SK-N-SH (cell line): Measurements from ENCODE around the gene IRX5. TPM values are rescaled to one million over a fixed set of nuclear protein-coding genes. Genes with fewer than 3 reads are reported as not detected.
A peak's percentile ranks its signal among the peaks of the same experiment; 100 is the strongest.

Experiments
- CTCF ChIA-PET: fragments of 300-600, 350-600 bp; formaldehyde crosslinking; extraction: SDS; loops from one replicate; lab custom pipeline; 2021; lab: Yijun Ruan, JAX
- POLR2A ChIA-PET: fragments of 350-600 bp; sonication (Branson Sonifier 250); formaldehyde crosslinking; extraction: SDS; loops from one replicate; lab custom pipeline; 2020; ENCODE audit warnings: antibody characterized with exemption, inconsistent platforms; lab: Yijun Ruan, JAX
- DNase-seq: peaks from one replicate; pipeline ENCODE4 v3.0.0; 2012
- H2AFZ ChIP-seq: fragments of 200-600 bp; sonication (generic); 2 replicates; pipeline ENCODE4 v1.8.1; 2016; ENCODE audit warnings: antibody characterized with exemption, mild to moderate bottlenecking, low read depth
- H3F3A ChIP-seq: fragments of 200-600 bp; sonication (generic); replicated peaks from 2 replicates; pipeline ENCODE3; 2016; ENCODE audit warnings: antibody characterized with exemption, mild to moderate bottlenecking; ENCODE audit not compliant: insufficient read depth
- H3K27ac ChIP-seq, 2 experiments: fragments of 200-500 bp in 1 of 2; fragments of 200-600 bp in 1 of 2; sonication (Bioruptor generic) in 1 of 2; sonication (generic), shearing (Covaris generic) in 1 of 2; 2 replicates each; pipeline versions ENCODE4 v1.5.1 to v1.6.1; 2014 to 2016; ENCODE audit warnings: low read depth in 2 of 2, inconsistent platforms in 1 of 2, low read length in 1 of 2, mild to moderate bottlenecking in 1 of 2, mixed read lengths in 1 of 2
- H3K27me3 ChIP-seq: fragments of 200-600 bp; sonication (generic), shearing (Covaris generic); 2 replicates; pipeline ENCODE4 v1.6.1; 2016; ENCODE audit warnings: mixed run types; ENCODE audit not compliant: insufficient read depth
- H3K36me3 ChIP-seq, 2 experiments: fragments of 200-500 bp in 1 of 2; fragments of 200-600 bp in 1 of 2; sonication (Bioruptor generic) in 1 of 2; sonication (generic) in 1 of 2; replicated peaks in 1 of 2; 2 replicates each; pipeline versions ENCODE3 to v1.5.1; 2014 to 2016; ENCODE audit warnings: low read length in 1 of 2, mild to moderate bottlenecking in 1 of 2; ENCODE audit not compliant: insufficient read depth in 2 of 2, control insufficient read depth in 1 of 2
- H3K4me1 ChIP-seq, 2 experiments: fragments of 200-500 bp in 1 of 2; fragments of 200-600 bp in 1 of 2; sonication (Bioruptor generic) in 1 of 2; sonication (generic), shearing (Covaris generic) in 1 of 2; 2 replicates each; pipeline versions ENCODE4 v1.5.1 to v1.6.1; 2014 to 2016; ENCODE audit warnings: low read depth in 1 of 2, low read length in 1 of 2, mixed run types in 1 of 2; ENCODE audit not compliant: insufficient read depth in 2 of 2, control insufficient read depth in 1 of 2
- H3K4me2 ChIP-seq: fragments of 200-600 bp; sonication (generic), shearing (Covaris generic); 2 replicates; pipeline ENCODE4 v1.6.1; 2017; ENCODE audit warnings: mixed run types
- H3K4me3 ChIP-seq, 2 experiments: fragments of 200-500 bp in 1 of 2; fragments of 200-600 bp in 1 of 2; sonication (Bioruptor generic) in 1 of 2; sonication (generic), shearing (Covaris generic) in 1 of 2; 2 replicates each; pipeline versions ENCODE4 v1.5.1 to v1.8.1; 2014 to 2016; ENCODE audit warnings: low read depth in 2 of 2, inconsistent platforms in 1 of 2, low read length in 1 of 2, mild to moderate bottlenecking in 1 of 2, mixed read lengths in 1 of 2, moderate library complexity in 1 of 2
- H3K79me2 ChIP-seq: fragments of 200-600 bp; sonication (generic); 2 replicates; pipeline ENCODE4 v1.8.1; 2017; ENCODE audit warnings: mild to moderate bottlenecking; ENCODE audit not compliant: insufficient read depth
- H3K9ac ChIP-seq: fragments of 200-600 bp; sonication (generic); 2 replicates; pipeline ENCODE4 v1.6.1; 2017; ENCODE audit warnings: mixed run types
- H3K9me2 ChIP-seq: fragments of 200-600 bp; sonication (generic); 2 replicates; pipeline ENCODE4 v1.6.1; 2017; ENCODE audit warnings: mixed run types
- H3K9me3 ChIP-seq: fragments of 200-600 bp; sonication (generic); 2 replicates; pipeline ENCODE4 v1.6.1; 2017; ENCODE audit warnings: mixed run types, mild to moderate bottlenecking, moderate library complexity
- H4K20me1 ChIP-seq: fragments of 200-600 bp; sonication (generic); 2 replicates; pipeline ENCODE4 v1.6.1; 2017; ENCODE audit warnings: mild to moderate bottlenecking, mixed run types; ENCODE audit not compliant: insufficient read depth
- EP300 ChIP-seq, 2 experiments: IDR thresholded peaks; 2 replicates each; pipeline versions ENCODE4 v1.4.0 to v1.6.1; 2012; ENCODE audit warnings: borderline replicate concordance in 1 of 2, low read depth in 1 of 2, low read length in 1 of 2
- EZH2phosphoT487 ChIP-seq: fragments of 200-600 bp; sonication (generic); IDR thresholded peaks from 2 replicates; pipeline ENCODE4 v1.6.1; 2017; ENCODE audit warnings: low read depth, mixed run types, mild to moderate bottlenecking, antibody characterized with exemption, moderate library complexity, borderline replicate concordance
- FOXJ3 ChIP-seq: sonication (generic); formaldehyde crosslinking; IDR thresholded peaks from 2 replicates; pipeline ENCODE4 v1.5.1; 2020; ENCODE audit warnings: mild to moderate bottlenecking, missing genetic modification reagents
- FOXM1 ChIP-seq: IDR thresholded peaks from 2 replicates; pipeline ENCODE4 v1.4.0; 2012; ENCODE audit warnings: low read depth, mild to moderate bottlenecking
- GATA2 ChIP-seq: sonication (generic); formaldehyde crosslinking; IDR thresholded peaks from 2 replicates; pipeline ENCODE4 v1.5.0; 2020; ENCODE audit warnings: mild to moderate bottlenecking, missing genetic modification reagents
- MEF2A ChIP-seq: IDR thresholded peaks from 2 replicates; pipeline ENCODE4 v1.4.0; 2012; ENCODE audit warnings: low read depth, borderline replicate concordance
- MXI1 ChIP-seq: IDR thresholded peaks from 2 replicates; pipeline ENCODE4 v1.6.1; 2012; ENCODE audit warnings: mild to moderate bottlenecking, low read depth, low read length, improper control_type of control experiment
- NFIC ChIP-seq: IDR thresholded peaks from 2 replicates; pipeline ENCODE4 v1.4.0; 2012; ENCODE audit warnings: borderline replicate concordance
- POLR2AphosphoS5 ChIP-seq: IDR thresholded peaks from 2 replicates; pipeline ENCODE4 v1.6.1; 2012; ENCODE audit warnings: low read depth, low read length
- RCOR1 ChIP-seq: fragments of 150-350 bp; IDR thresholded peaks from 2 replicates; pipeline ENCODE4 v1.6.1; 2017; ENCODE audit warnings: antibody characterized with exemption, low read length
- RXRA ChIP-seq: IDR thresholded peaks from 2 replicates; pipeline ENCODE4 v1.4.0; 2012; ENCODE audit warnings: low read depth, mild to moderate bottlenecking, borderline replicate concordance
- SIN3A ChIP-seq: IDR thresholded peaks from 2 replicates; pipeline ENCODE4 v1.6.1; 2012; ENCODE audit warnings: low read depth, mild to moderate bottlenecking, low read length, moderate library complexity, borderline replicate concordance
- TCF12 ChIP-seq: IDR thresholded peaks from 2 replicates; pipeline ENCODE4 v1.4.0; 2012
- WGBS: methylation state at CpG from one replicate; pipeline ENCODE4 v1.1.6; 2017; ENCODE audit warnings: low lambda C conversion rate; 5-methylcytosine and 5-hydroxymethylcytosine counted together
- polyA plus RNA-seq, 3 experiments: library from polyadenylated mRNA; depleted of rRNA; stranded (reverse); fragments of >200 nt; gene quantifications; 2 replicates each; pipeline ENCODE4 v1.2.3, GENCODE V29; 2012
- TF ChIP-seq, protein P1 (sequence below): IDR thresholded peaks from 2 replicates; pipeline ENCODE4 v1.4.0; 2012; ENCODE audit warnings: low read depth
- TF ChIP-seq, protein P2 (sequence below): fragments of 200-600 bp; sonication (generic); IDR thresholded peaks from 2 replicates; pipeline ENCODE4 v1.6.1; 2017; ENCODE audit warnings: antibody characterized with exemption, mild to moderate bottlenecking, moderate library complexity

IRX5 gene
- polyA plus RNA-seq, 1 of the 3 experiments (the other 2 are of a cell fraction) = 1.4 TPM

- TF ChIP-seq, protein P1, sequence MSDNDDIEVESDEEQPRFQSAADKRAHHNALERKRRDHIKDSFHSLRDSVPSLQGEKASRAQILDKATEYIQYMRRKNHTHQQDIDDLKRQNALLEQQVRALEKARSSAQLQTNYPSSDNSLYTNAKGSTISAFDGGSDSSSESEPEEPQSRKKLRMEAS = peak; percentile 59
- TF ChIP-seq EZH2phosphoT487 (no peak), MEF2A (no peak), RXRA (no peak), RCOR1 (peak; percentile 12; the same call in 1 of the 2 replicates), TCF12 (no peak), POLR2AphosphoS5 (peak; percentile 35; the same call in 1 of the 2 replicates), NFIC (no peak), EP300 (IDR thresholded peaks at IDR 0.05; ENCODE audit: borderline replicate concordance in 1 of 2, low read depth in 1 of 2, low read length in 1 of 2) (no peak)
- TF ChIP-seq, protein P2, sequence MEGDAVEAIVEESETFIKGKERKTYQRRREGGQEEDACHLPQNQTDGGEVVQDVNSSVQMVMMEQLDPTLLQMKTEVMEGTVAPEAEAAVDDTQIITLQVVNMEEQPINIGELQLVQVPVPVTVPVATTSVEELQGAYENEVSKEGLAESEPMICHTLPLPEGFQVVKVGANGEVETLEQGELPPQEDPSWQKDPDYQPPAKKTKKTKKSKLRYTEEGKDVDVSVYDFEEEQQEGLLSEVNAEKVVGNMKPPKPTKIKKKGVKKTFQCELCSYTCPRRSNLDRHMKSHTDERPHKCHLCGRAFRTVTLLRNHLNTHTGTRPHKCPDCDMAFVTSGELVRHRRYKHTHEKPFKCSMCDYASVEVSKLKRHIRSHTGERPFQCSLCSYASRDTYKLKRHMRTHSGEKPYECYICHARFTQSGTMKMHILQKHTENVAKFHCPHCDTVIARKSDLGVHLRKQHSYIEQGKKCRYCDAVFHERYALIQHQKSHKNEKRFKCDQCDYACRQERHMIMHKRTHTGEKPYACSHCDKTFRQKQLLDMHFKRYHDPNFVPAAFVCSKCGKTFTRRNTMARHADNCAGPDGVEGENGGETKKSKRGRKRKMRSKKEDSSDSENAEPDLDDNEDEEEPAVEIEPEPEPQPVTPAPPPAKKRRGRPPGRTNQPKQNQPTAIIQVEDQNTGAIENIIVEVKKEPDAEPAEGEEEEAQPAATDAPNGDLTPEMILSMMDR = peak; percentile 44
Observed at GRCh38 chr16:54929090-54930004, 1.3 kb upstream of the IRX5 start (continued).

DNA sequence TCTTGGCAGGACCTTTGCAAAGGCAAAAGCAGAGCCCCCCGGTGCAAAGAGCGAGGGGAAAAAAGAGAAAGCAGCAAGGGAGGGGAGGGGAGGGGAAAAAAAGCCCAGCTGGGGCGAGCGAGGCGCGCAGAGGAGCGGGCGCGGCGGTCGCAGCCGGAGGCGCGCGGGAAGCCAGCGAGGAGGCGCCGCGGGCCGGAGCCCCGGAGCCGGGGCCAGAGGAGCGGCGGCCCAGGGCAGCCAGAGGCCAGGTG is 129 bp downstream of the IRX5 start:
- DNase-seq = no peak
- Histone ChIP-seq H3K27ac (peak overlapping the region; percentile 59 to 80), H3K9ac (peak overlapping the region; percentile 86; the same call in 1 of the 2 replicates), H3K9me3 (no peaks in the 10 kb centered on the region), H3K4me2 (peak overlapping the region; percentile 100; the same call in 1 of the 2 replicates), H3K27me3 (no peaks in the 10 kb centered on the region), H3K79me2 (peaks cover 36% of the 10 kb centered on the region), H3F3A (peaks cover 22% of the 10 kb centered on the region), H3K4me3 (peak overlapping the region; percentile 81 to 89), H4K20me1 (peaks cover 19% of the 10 kb centered on the region), H3K4me1 (peaks cover 0 to 18% of the 10 kb centered on the region in 2 experiments; a peak in 2 of 4 replicates), H3K9me2 (no peaks in the 10 kb centered on the region), H3K36me3 (peaks cover 10 to 14% of the 10 kb centered on the region in 2 experiments), H2AFZ (no peak overlapping the region; the same call in 1 of the 2 replicates)
- ChIA-PET POLR2A (interaction anchor here (0.6 kb wide), 1 partner anchor 752 kb away, joined by 3 read pairs; no protein-coding TSS in a partner anchor), CTCF (interaction anchor here (0.5 to 2.3 kb wide), 11 partner anchors 12 to 1036 kb away, joined by 3 to 13 read pairs (median 3); partner anchors contain the start of gene IRX6)
- 3% methylated on average over 7 of the region's 24 CpGs for WGBS
- TF ChIP-seq FOXM1 (no peak), SIN3A (no peak), FOXJ3 (CRISPR knock-in tag) (no peak), MXI1 (no peak; the same call in 1 of the 2 replicates), GATA2 (CRISPR knock-in tag) (no peak)
- TF ChIP-seq, protein P2 = no peak
